H9 (cell line): Measurements from ENCODE around the gene ATXN7. TPM values are rescaled to one million over a fixed set of nuclear protein-coding genes. Genes with fewer than 3 reads are reported as not detected.
A peak's percentile ranks its signal among the peaks of the same experiment; 100 is the strongest.

ENCODE experiments used
- DNase-seq: peaks from one replicate; pipeline ENCODE4 v3.0.0-alpha.2; 2017
- H2AFZ ChIP-seq: one replicate; pipeline ENCODE4 v1.6.1; 2013; ENCODE audit warnings: mild to moderate bottlenecking, low read length, control low read depth, moderate library complexity
- H2AK5ac ChIP-seq: 2 replicates; pipeline ENCODE4 v1.6.1; 2013; ENCODE audit warnings: low read length, control low read depth, mixed read lengths; ENCODE audit not compliant: insufficient read length
- H2BK120ac ChIP-seq: one replicate; pipeline ENCODE4 v1.6.1; 2013; ENCODE audit warnings: low read depth, mild to moderate bottlenecking, low read length, control low read depth, inconsistent platforms; ENCODE audit not compliant: poor library complexity, severe bottlenecking
- H2BK12ac ChIP-seq: 2 replicates; pipeline ENCODE4 v1.6.1; 2013; ENCODE audit warnings: low read length, control low read depth, mixed read lengths, low read depth; ENCODE audit not compliant: insufficient read length
- H2BK15ac ChIP-seq: 2 replicates; pipeline ENCODE4 v1.6.1; 2013; ENCODE audit warnings: low read depth, low read length, control low read depth
- H2BK20ac ChIP-seq: one replicate; pipeline ENCODE4 v1.6.1; 2013; ENCODE audit warnings: low read depth, mild to moderate bottlenecking, low read length, control low read depth, inconsistent platforms; ENCODE audit not compliant: poor library complexity, severe bottlenecking
- H2BK5ac ChIP-seq: 2 replicates; pipeline ENCODE4 v1.6.1; 2013; ENCODE audit warnings: low read length, control low read depth, mixed read lengths; ENCODE audit not compliant: insufficient read length
- H3K14ac ChIP-seq: 2 replicates; pipeline ENCODE4 v1.6.1; 2013; ENCODE audit warnings: low read length, control low read depth; ENCODE audit not compliant: insufficient read depth
- H3K18ac ChIP-seq: 2 replicates; pipeline ENCODE4 v1.6.1; 2013; ENCODE audit warnings: low read depth, mild to moderate bottlenecking, mixed read lengths, low read length, control low read depth; ENCODE audit not compliant: insufficient read length
- H3K23ac ChIP-seq: 2 replicates; pipeline ENCODE4 v1.6.1; 2013; ENCODE audit warnings: low read length, control low read depth, mixed read lengths, low read depth; ENCODE audit not compliant: insufficient read length
- H3K23me2 ChIP-seq: 2 replicates; pipeline ENCODE4 v1.6.1; 2013; ENCODE audit warnings: low read depth, mild to moderate bottlenecking, mixed read lengths, low read length, control low read depth; ENCODE audit not compliant: insufficient read length, poor library complexity, severe bottlenecking
- H3K27ac ChIP-seq: 2 replicates; pipeline ENCODE4 v1.5.1; 2013; ENCODE audit warnings: low read length, control low read depth, mixed read lengths, low read depth; ENCODE audit not compliant: insufficient read length
- H3K27me3 ChIP-seq: 2 replicates; pipeline ENCODE4 v1.6.1; 2013; ENCODE audit warnings: low read length, control low read depth, inconsistent platforms; ENCODE audit not compliant: insufficient read depth
- H3K4ac ChIP-seq: 2 replicates; pipeline ENCODE4 v1.6.1; 2013; ENCODE audit warnings: low read depth, mild to moderate bottlenecking, control low read depth, inconsistent platforms, low read length, moderate library complexity
- H3K4me1 ChIP-seq: 2 replicates; pipeline ENCODE4 v1.6.1; 2013; ENCODE audit warnings: low read length, control low read depth, inconsistent platforms; ENCODE audit not compliant: insufficient read depth
- H3K4me2 ChIP-seq: 2 replicates; pipeline ENCODE4 v1.6.1; 2013; ENCODE audit warnings: low read length, control low read depth, mixed read lengths; ENCODE audit not compliant: insufficient read length, insufficient read depth
- H3K56ac ChIP-seq: 2 replicates; pipeline ENCODE4 v1.6.1; 2013; ENCODE audit warnings: low read depth, mild to moderate bottlenecking, mixed read lengths, low read length, control low read depth; ENCODE audit not compliant: insufficient read length
- H3K79me1 ChIP-seq: 2 replicates; pipeline ENCODE4 v1.6.1; 2013; ENCODE audit warnings: low read depth, mild to moderate bottlenecking, moderate library complexity, low read length, control low read depth, inconsistent platforms; ENCODE audit not compliant: insufficient read depth, poor library complexity, severe bottlenecking
- H3K79me2 ChIP-seq: 2 replicates; pipeline ENCODE4 v1.6.1; 2013; ENCODE audit warnings: low read length, control low read depth, inconsistent platforms; ENCODE audit not compliant: insufficient read depth
- H3K9ac ChIP-seq: 2 replicates; pipeline ENCODE4 v1.6.1; 2013; ENCODE audit warnings: low read length, control low read depth, mixed read lengths; ENCODE audit not compliant: insufficient read length; ENCODE audit errors: extremely low read depth
- H3K9me3 ChIP-seq: one replicate; pipeline ENCODE4 v1.6.1; 2013; ENCODE audit warnings: low read depth, low read length, inconsistent platforms; ENCODE audit not compliant: control insufficient read depth
- H3T11ph ChIP-seq: one replicate; pipeline ENCODE4 v1.6.1; 2013; ENCODE audit warnings: mild to moderate bottlenecking, low read length, control low read depth, inconsistent platforms
- H4K20me1 ChIP-seq: one replicate; pipeline ENCODE4 v1.6.1; 2013; ENCODE audit not compliant: control insufficient read depth, insufficient read length, insufficient read depth
- H4K5ac ChIP-seq: 2 replicates; pipeline ENCODE4 v1.6.1; 2013; ENCODE audit warnings: low read depth, mild to moderate bottlenecking, mixed read lengths, low read length, control low read depth; ENCODE audit not compliant: insufficient read length
- H4K8ac ChIP-seq: replicated peaks from 2 replicates; pipeline ENCODE4 v1.6.1; 2013; ENCODE audit warnings: low read length, control low read depth, mixed read lengths, low read depth; ENCODE audit not compliant: insufficient read length
- H4K91ac ChIP-seq: 2 replicates; pipeline ENCODE4 v1.6.1; 2013; ENCODE audit warnings: low read depth, mild to moderate bottlenecking, moderate library complexity, mixed read lengths, low read length, control low read depth; ENCODE audit not compliant: insufficient read length
- H3K27ac Mint-ChIP-seq, 3 experiments: 2 replicates in 2 of 3; 3 replicates in 1 of 3; pipeline ENCODE4 v1.8.0; 2020 to 2021; ENCODE audit warnings: mixed read lengths in 3 of 3, mild to moderate bottlenecking in 1 of 3, moderate library complexity in 1 of 3
- H3K27me3 Mint-ChIP-seq: 2 replicates; pipeline ENCODE4 v1.8.0; 2021; ENCODE audit warnings: low read depth, mild to moderate bottlenecking, moderate library complexity, mixed read lengths
- H3K36me3 Mint-ChIP-seq, 3 experiments: 2 replicates in 2 of 3; 3 replicates in 1 of 3; pipeline ENCODE4 v1.8.0; 2020 to 2021; ENCODE audit warnings: low read depth in 3 of 3, mixed read lengths in 3 of 3; ENCODE audit not compliant: insufficient read depth in 1 of 3
- H3K4me1 Mint-ChIP-seq, 2 experiments: 2 replicates each; pipeline ENCODE4 v1.8.0; 2020; ENCODE audit warnings: mixed read lengths in 2 of 2
- H3K4me3 Mint-ChIP-seq, 2 experiments: 2 replicates in 1 of 2; 3 replicates in 1 of 2; pipeline ENCODE4 v1.8.0; 2020 to 2021; ENCODE audit warnings: mild to moderate bottlenecking in 2 of 2, mixed read lengths in 2 of 2, moderate library complexity in 1 of 2
- H3K9me3 Mint-ChIP-seq, 2 experiments: 2 replicates in 1 of 2; 3 replicates in 1 of 2; pipeline ENCODE4 v1.8.0; 2020; ENCODE audit warnings: mild to moderate bottlenecking in 2 of 2, mixed read lengths in 2 of 2, moderate library complexity in 1 of 2
- CTCF ChIP-seq: fragments of 200-600 bp; sonication (generic); conservative IDR thresholded peaks from 3 replicates; pipeline ENCODE4 v1.8.0; 2021; ENCODE audit warnings: antibody characterized with exemption, mild to moderate bottlenecking
- WGBS: extraction: QIAGEN DNeasy Blood & Tissue Kit; methylation state at CpG from one replicate; pipeline ENCODE4 v1.1.7; 2013; ENCODE audit warnings: missing lambda C conversion rate, low lambda C conversion rate, mixed read lengths; ENCODE audit not compliant: insufficient read length; ENCODE audit errors: extremely low coverage; 5-methylcytosine and 5-hydroxymethylcytosine counted together
- total RNA-seq: library from RNA; stranded (reverse); gene quantifications from 2 replicates; pipeline ENCODE4 v1.2.1, GENCODE V29; 2021

The ATXN7 gene
- total RNA-seq, 1 experiment from 2014 or later: 21.5 TPM

GRCh38 chr3:63955830-63956545 lies 92.3 kb downstream of the ATXN7 start:
- Histone ChIP-seq H3K4me2 (no peak overlapping the region), H3K18ac (no peak overlapping the region), H4K20me1 (no peaks in the 10 kb centered on the region), H3K27me3 (no peaks in the 10 kb centered on the region), H4K91ac (no peak overlapping the region), H2BK20ac (no peak overlapping the region), H2BK120ac (no peak overlapping the region), H2BK15ac (no peak overlapping the region), H3K23me2 (no peaks in the 10 kb centered on the region), H2BK12ac (no peak overlapping the region), H3K4ac (no peak overlapping the region), H3K9me3 (no peaks in the 10 kb centered on the region), H3K56ac (no peak overlapping the region), H4K5ac (no peak overlapping the region), H4K8ac (no peak overlapping the region), H2BK5ac (no peak overlapping the region), H3K27ac (no peak overlapping the region), H2AFZ (no peak overlapping the region), H3T11ph (no peak overlapping the region), H3K79me2 (no peaks in the 10 kb centered on the region), H2AK5ac (no peak overlapping the region), H3K4me1 (peaks cover 8% of the 10 kb centered on the region), H3K23ac (no peak overlapping the region), H3K9ac (no peak overlapping the region), H3K79me1 (no peaks in the 10 kb centered on the region), H3K14ac (no peak overlapping the region)
- peak overlapping the region in 1 of 3 experiments; percentile 6; a peak in 1 of 7 replicates for H3K27ac Mint-ChIP-seq
- no peak for DNase-seq
- H3K36me3 Mint-ChIP-seq: peaks cover 0 to 7% (median 5%) of the 10 kb centered on the region in 3 experiments; a peak in 3 of 7 replicates
- peaks cover 32 to 52% of the 10 kb centered on the region in 2 experiments for H3K4me1 Mint-ChIP-seq
- no peaks in the 10 kb centered on the region for H3K9me3 Mint-ChIP-seq
- no peak for TF ChIP-seq CTCF
- WGBS: no CpG with 5 or more reads among the region's 13 CpGs
- H3K4me3 Mint-ChIP-seq: no peak overlapping the region
- H3K27me3 Mint-ChIP-seq: no peaks in the 10 kb centered on the region
